Endodermal cell (in vitro differentiated cells): ENCODE data around the gene DHRS13. TPM values are rescaled to one million over a fixed set of nuclear protein-coding genes. Genes with fewer than 3 reads are reported as not detected.
A peak's percentile ranks its signal among the peaks of the same experiment; 100 is the strongest.

Experiments
- DNase-seq: peaks from one replicate; pipeline ENCODE4 v3.0.0-alpha.2; 2017
- H3K27ac ChIP-seq: 2 replicates; pipeline ENCODE4 v1.5.1; 2013; ENCODE audit warnings: mild to moderate bottlenecking, low read depth, low read length, moderate library complexity
- H3K27me3 ChIP-seq: 2 replicates; pipeline ENCODE4 v1.6.1; 2013; ENCODE audit warnings: mild to moderate bottlenecking, low read length, moderate library complexity; ENCODE audit not compliant: insufficient read depth, control insufficient read depth, poor library complexity, severe bottlenecking
- H3K36me3 ChIP-seq: 2 replicates; pipeline ENCODE4 v1.7.0; 2013; ENCODE audit warnings: mild to moderate bottlenecking, low read length, moderate library complexity; ENCODE audit not compliant: control insufficient read depth, insufficient read depth
- H3K4me1 ChIP-seq: one replicate; pipeline ENCODE4 v1.7.0; 2013; ENCODE audit warnings: low read length; ENCODE audit not compliant: control insufficient read depth, insufficient read depth
- H3K4me3 ChIP-seq: 2 replicates; pipeline ENCODE4 v1.5.1; 2013; ENCODE audit warnings: mild to moderate bottlenecking, low read length, moderate library complexity
- H3K9ac ChIP-seq: 2 replicates; pipeline ENCODE4 v1.6.1; 2013; ENCODE audit warnings: mild to moderate bottlenecking, low read length, moderate library complexity; ENCODE audit not compliant: poor library complexity, severe bottlenecking; ENCODE audit errors: extremely low read depth
- H3K9me3 ChIP-seq: 2 replicates; pipeline ENCODE4 v1.6.1; 2013; ENCODE audit warnings: mild to moderate bottlenecking, low read length, moderate library complexity; ENCODE audit not compliant: control insufficient read depth
- H3K27ac Mint-ChIP-seq: 2 replicates; pipeline ENCODE4 v1.8.0; 2020; ENCODE audit warnings: mixed read lengths
- H3K27me3 Mint-ChIP-seq: 2 replicates; pipeline ENCODE4 v1.8.0; 2021; ENCODE audit warnings: mild to moderate bottlenecking, mixed read lengths; ENCODE audit not compliant: insufficient read depth
- H3K36me3 Mint-ChIP-seq: 2 replicates; pipeline ENCODE4 v1.8.0; 2020; ENCODE audit warnings: low read depth, mixed read lengths
- H3K4me1 Mint-ChIP-seq: 2 replicates; pipeline ENCODE4 v1.8.0; 2020; ENCODE audit warnings: mixed read lengths
- H3K4me3 Mint-ChIP-seq: 2 replicates; pipeline ENCODE4 v1.8.0; 2020; ENCODE audit warnings: mild to moderate bottlenecking, moderate library complexity, mixed read lengths
- H3K9me3 Mint-ChIP-seq: 2 replicates; pipeline ENCODE4 v1.8.0; 2020; ENCODE audit warnings: mild to moderate bottlenecking, mixed read lengths
- WGBS, 2 experiments: methylation state at CpG; one replicate each; pipeline versions ENCODE4 v1.1.5 to v1.1.7; 2013; ENCODE audit warnings: missing lambda C conversion rate in 2 of 2, mixed read lengths in 1 of 2; ENCODE audit not compliant: insufficient coverage in 1 of 2, insufficient read length in 1 of 2; 5-methylcytosine and 5-hydroxymethylcytosine counted together
- total RNA-seq, 2 donors: library from RNA; stranded (reverse); fragmentation: NEBNext Ultra II Directional in 1 of 2; extraction: Animal tissue kit (Norgen Biotek cat#: 25700) in 1 of 2; gene quantifications; 2 replicates in 1 of 2; 3 replicates in 1 of 2; pipeline ENCODE4 v1.2.1, GENCODE V29; 2021
- TF ChIP-seq, protein P1 (sequence below): fragments of 200-600 bp; sonication (generic); conservative IDR thresholded peaks from 2 replicates; pipeline ENCODE4 v1.5.0; 2021; ENCODE audit warnings: antibody characterized with exemption, mild to moderate bottlenecking

The DHRS13 gene
- total RNA-seq, 2 donors from 2014 or later, result 19.1 to 24.8 TPM

DNA sequence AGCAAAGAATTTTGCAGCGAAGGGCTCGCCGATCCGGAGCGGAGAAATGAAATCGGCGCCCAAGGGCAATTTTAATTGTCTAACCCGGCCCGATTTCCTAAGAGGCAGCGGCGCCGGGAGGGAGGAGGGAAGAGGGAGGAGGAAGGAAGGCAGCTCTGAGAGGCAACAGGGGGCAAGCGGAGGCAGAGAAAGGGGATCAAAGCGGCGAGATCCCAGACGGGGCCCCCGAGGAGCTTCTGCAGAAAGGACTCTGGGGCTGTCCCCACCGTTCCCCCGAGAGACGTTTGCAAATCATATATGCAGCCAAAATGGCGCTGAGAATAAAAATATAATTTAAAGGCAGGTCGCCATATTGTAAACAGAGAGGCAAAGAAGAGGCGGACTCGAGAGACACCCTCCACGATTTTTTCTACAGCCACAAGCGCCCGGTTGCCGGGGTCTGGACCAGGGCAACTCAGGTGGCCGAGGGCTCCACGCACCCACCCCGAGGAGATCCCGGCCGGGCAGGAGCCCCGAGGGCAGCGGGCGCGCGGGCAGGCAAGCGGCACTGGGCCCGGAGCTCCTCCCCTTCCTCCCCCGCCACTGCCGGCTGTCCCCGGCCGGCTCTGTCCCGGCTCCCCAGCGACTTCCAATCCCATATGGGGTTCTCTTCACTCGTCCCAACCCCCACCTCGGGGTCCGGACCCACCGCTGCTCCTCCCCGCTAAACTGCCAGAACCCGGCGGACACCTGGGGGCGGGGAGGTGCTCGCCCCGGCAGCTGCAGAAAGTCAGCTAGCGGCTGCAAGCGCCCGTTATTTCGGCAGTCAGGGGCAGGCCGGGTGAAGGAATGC lies 46.5 kb upstream of the DHRS13 start:
- H3K4me1 Mint-ChIP-seq, result peaks cover 26% of the 10 kb centered on the region
- peak overlapping the region; percentile 96 for H3K27ac Mint-ChIP-seq
- H3K36me3 Mint-ChIP-seq, result peaks cover 33% of the 10 kb centered on the region
- H3K9me3 Mint-ChIP-seq, result no peaks in the 10 kb centered on the region
- peak overlapping the region; percentile 80 for H3K27ac ChIP-seq
- H3K9ac ChIP-seq, result peak overlapping the region; percentile 70
- TF ChIP-seq, protein P1, sequence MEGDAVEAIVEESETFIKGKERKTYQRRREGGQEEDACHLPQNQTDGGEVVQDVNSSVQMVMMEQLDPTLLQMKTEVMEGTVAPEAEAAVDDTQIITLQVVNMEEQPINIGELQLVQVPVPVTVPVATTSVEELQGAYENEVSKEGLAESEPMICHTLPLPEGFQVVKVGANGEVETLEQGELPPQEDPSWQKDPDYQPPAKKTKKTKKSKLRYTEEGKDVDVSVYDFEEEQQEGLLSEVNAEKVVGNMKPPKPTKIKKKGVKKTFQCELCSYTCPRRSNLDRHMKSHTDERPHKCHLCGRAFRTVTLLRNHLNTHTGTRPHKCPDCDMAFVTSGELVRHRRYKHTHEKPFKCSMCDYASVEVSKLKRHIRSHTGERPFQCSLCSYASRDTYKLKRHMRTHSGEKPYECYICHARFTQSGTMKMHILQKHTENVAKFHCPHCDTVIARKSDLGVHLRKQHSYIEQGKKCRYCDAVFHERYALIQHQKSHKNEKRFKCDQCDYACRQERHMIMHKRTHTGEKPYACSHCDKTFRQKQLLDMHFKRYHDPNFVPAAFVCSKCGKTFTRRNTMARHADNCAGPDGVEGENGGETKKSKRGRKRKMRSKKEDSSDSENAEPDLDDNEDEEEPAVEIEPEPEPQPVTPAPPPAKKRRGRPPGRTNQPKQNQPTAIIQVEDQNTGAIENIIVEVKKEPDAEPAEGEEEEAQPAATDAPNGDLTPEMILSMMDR, result no peak
- peaks cover 17% of the 10 kb centered on the region for H3K36me3 ChIP-seq
- no peaks in the 10 kb centered on the region for H3K27me3 Mint-ChIP-seq
- H3K27me3 ChIP-seq, result no peaks in the 10 kb centered on the region
- H3K9me3 ChIP-seq, result no peaks in the 10 kb centered on the region
- H3K4me1 ChIP-seq, result peaks cover 9% of the 10 kb centered on the region
- no peak overlapping the region for H3K4me3 Mint-ChIP-seq
- H3K4me3 ChIP-seq, result peak overlapping the region; percentile 89
- 0% methylated on average over 34 to 61 of the region's 61 CpGs for WGBS, 2 experiments
- DNase-seq, result peak; percentile 91

- Histone ChIP-seq H3K27me3 (no peaks in the 10 kb centered on the region), H3K4me3 (peak overlapping the region; percentile 89), H3K9me3 (no peaks in the 10 kb centered on the region), H3K36me3 (peaks cover 23% of the 10 kb centered on the region), H3K4me1 (peaks cover 9% of the 10 kb centered on the region), H3K9ac (peak overlapping the region; percentile 70), H3K27ac (peak overlapping the region; percentile 80)
- H3K4me1 Mint-ChIP-seq, result peaks cover 26% of the 10 kb centered on the region
- peak; percentile 91 for DNase-seq
- peak overlapping the region; percentile 96 for H3K27ac Mint-ChIP-seq
- H3K9me3 Mint-ChIP-seq, result no peaks in the 10 kb centered on the region
- no peaks in the 10 kb centered on the region for H3K27me3 Mint-ChIP-seq
- TF ChIP-seq, protein P1, result no peak
- WGBS, 2 experiments, result 0% methylated on average over 12 to 15 of the region's 15 CpGs
- H3K36me3 Mint-ChIP-seq, result peaks cover 37% of the 10 kb centered on the region
- H3K4me3 Mint-ChIP-seq, result no peak overlapping the region
These were observed 46.0 kb upstream of the DHRS13 start for GRCh38 chr17:28948873-28949184.

- peak overlapping the region; percentile 89 for H3K4me3 ChIP-seq
- no peaks in the 10 kb centered on the region for H3K9me3 ChIP-seq
- peaks cover 8% of the 10 kb centered on the region for H3K4me1 ChIP-seq
- no peaks in the 10 kb centered on the region for H3K9me3 Mint-ChIP-seq
- WGBS, 2 experiments, result 28 to 34% methylated on average over 3 to 4 of the region's 4 CpGs
- TF ChIP-seq, protein P1, result no peak
- H3K4me3 Mint-ChIP-seq, result no peak overlapping the region
- H3K27me3 Mint-ChIP-seq, result no peaks in the 10 kb centered on the region
- peaks cover 28% of the 10 kb centered on the region for H3K36me3 ChIP-seq
- no peaks in the 10 kb centered on the region for H3K27me3 ChIP-seq
- H3K27ac ChIP-seq, result no peak overlapping the region
- H3K27ac Mint-ChIP-seq, result peak overlapping the region; percentile 96
- DNase-seq, result no peak
- peaks cover 42% of the 10 kb centered on the region for H3K36me3 Mint-ChIP-seq
- peaks cover 24% of the 10 kb centered on the region for H3K4me1 Mint-ChIP-seq
- H3K9ac ChIP-seq, result peak overlapping the region; percentile 70
These were observed 45.5 kb upstream of the DHRS13 start for GRCh38 chr17:28948342-28948741.
